Panc1 (cell line): ENCODE data around the gene C5. TPM values are rescaled to one million over a fixed set of nuclear protein-coding genes. Genes with fewer than 3 reads are reported as not detected.

Source experiments
- ATAC-seq: fragments of 200-7000 bp; cut with Tn5 transposase; 2 replicates; pipeline ENCODE4 v1.9.1; 2020; ENCODE audit warnings: mild to moderate bottlenecking, moderate library complexity
- BruUV-seq: library from RNA; stranded (reverse); fragments of 400-500 nt; replicated peaks from 2 replicates; lab custom pipeline; 2021; lab: Mats Ljungman, UMichigan
- CTCF ChIA-PET: fragments of 300-600 bp; sonication (Branson Sonifier 250); formaldehyde crosslinking; loops from one replicate; lab custom pipeline; 2022; ENCODE audit warnings: antibody characterized with exemption; lab: Charles Lee
- POLR2A ChIA-PET: fragments of 300-600 bp; sonication (Branson Sonifier 250); formaldehyde crosslinking; loops from one replicate; lab custom pipeline; 2022; ENCODE audit warnings: antibody characterized with exemption; lab: Charles Lee
- DNase-seq: peaks from one replicate; pipeline ENCODE4 v3.0.0-alpha.2; 2010; ENCODE audit warnings: low read depth, low spot score
- H3K27ac ChIP-seq: 2 replicates; pipeline ENCODE4 v1.5.1; 2011; ENCODE audit warnings: mild to moderate bottlenecking, low read length, inconsistent platforms
- H3K27me3 ChIP-seq: fragments of 200-500 bp; sonication (Bioruptor generic); 2 replicates; pipeline ENCODE4 v1.6.0; 2014; ENCODE audit warnings: low read length, inconsistent platforms; ENCODE audit not compliant: control insufficient read depth, insufficient read depth
- H3K36me3 ChIP-seq: fragments of 200-500 bp; sonication (Bioruptor generic); 2 replicates; pipeline ENCODE4 v1.5.1; 2014; ENCODE audit warnings: inconsistent platforms, mild to moderate bottlenecking, low read length, moderate library complexity; ENCODE audit not compliant: control insufficient read depth, insufficient read depth
- H3K4me1 ChIP-seq: 2 replicates; pipeline ENCODE4 v1.5.1; 2011; ENCODE audit warnings: inconsistent platforms, mild to moderate bottlenecking, low read length, moderate library complexity; ENCODE audit not compliant: control insufficient read depth, insufficient read depth
- H3K4me3 ChIP-seq, 2 experiments: 2 replicates each; pipeline ENCODE4 v1.5.1; 2011 to 2012; ENCODE audit warnings: low read depth in 2 of 2, low read length in 2 of 2, mild to moderate bottlenecking in 2 of 2, inconsistent platforms in 1 of 2, moderate library complexity in 1 of 2
- H3K9me3 ChIP-seq: fragments of 200-500 bp; sonication (Bioruptor generic); 2 replicates; pipeline ENCODE4 v1.5.1; 2014; ENCODE audit warnings: low read depth, mild to moderate bottlenecking, inconsistent platforms, low read length, moderate library complexity; ENCODE audit not compliant: control insufficient read depth, insufficient read depth
- POLR2AphosphoS5 ChIP-seq: IDR thresholded peaks from 2 replicates; pipeline ENCODE4 v1.6.1; 2012; ENCODE audit warnings: mild to moderate bottlenecking, low read depth, low read length, moderate library complexity
- SIN3A ChIP-seq: IDR thresholded peaks from 2 replicates; pipeline ENCODE4 v1.6.1; 2012; ENCODE audit warnings: low read depth, mild to moderate bottlenecking, low read length, moderate library complexity, borderline replicate concordance; ENCODE audit not compliant: insufficient read depth
- TCF7L2 ChIP-seq: IDR thresholded peaks from 2 replicates; pipeline ENCODE4 v1.6.1; 2011; ENCODE audit warnings: mild to moderate bottlenecking, low read depth, low read length, inconsistent platforms
- in situ Hi-C: cut with HindIII; loops from 2 replicates; pipeline ENCODE4 v1.10.0; 2016; ENCODE audit warnings: low sequenced_read_pairs, low pct_unique_long_range_greater_than_20kb
- intact Hi-C: fragments of 100-400 bp; cut with micrococcal nuclease; formaldehyde crosslinking; loops from one replicate; pipeline ENCODE4 v1.10.0; 2022; ENCODE audit not compliant: unreplicated experiment
- total RNA-seq: library from RNA; stranded (reverse); gene quantifications from one replicate; pipeline ENCODE4 v1.2.1, GENCODE V29; 2021; ENCODE audit not compliant: unreplicated experiment
- TF ChIP-seq, protein P1 (sequence below): fragments of 450-650 bp; IDR thresholded peaks from 2 replicates; pipeline ENCODE4 v1.5.1; 2017; ENCODE audit warnings: mild to moderate bottlenecking
- TF ChIP-seq, protein P2 (sequence below), 2 experiments: IDR thresholded peaks; 2 replicates each; pipeline ENCODE4 v1.6.1; 2011 to 2012; ENCODE audit warnings: low read depth in 2 of 2, control low read depth in 1 of 2, low read length in 1 of 2, mild to moderate bottlenecking in 1 of 2, moderate library complexity in 1 of 2; ENCODE audit not compliant: insufficient read depth in 1 of 2

C5 gene
- total RNA-seq, 1 experiment from 2014 or later = 1.6 TPM

GRCh38 chr9:121023064-121023463, 27.0 kb downstream of the C5 start:
- DNase-seq = no peak

DNA sequence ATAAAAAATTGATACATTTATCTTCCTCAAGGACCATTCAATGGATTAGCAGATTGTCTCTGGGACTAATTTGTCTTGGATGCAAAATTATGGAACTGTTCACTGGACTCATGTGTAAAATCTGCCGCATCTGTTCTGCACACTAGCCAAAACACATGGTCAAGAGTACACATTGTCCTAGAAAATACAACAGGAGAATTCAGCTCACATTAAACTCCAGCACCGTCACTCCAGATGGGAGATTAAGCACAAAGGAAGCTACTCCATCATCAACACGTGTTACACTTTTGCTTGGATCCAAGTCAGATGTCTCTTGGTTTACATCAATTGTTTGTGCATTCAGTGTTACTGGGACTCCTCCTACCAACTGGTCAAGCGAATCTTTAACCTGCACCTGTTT, 28.8 kb downstream of the C5 start:
- ATAC-seq (no peak), DNase-seq (no peak)
- H3K9me3 ChIP-seq = no peaks in the 10 kb centered on the region
- no peaks in the 10 kb centered on the region for H3K36me3 ChIP-seq
- in situ Hi-C loops = no loop called here
- intact Hi-C loops = no loop called here
- ChIA-PET POLR2A (no interaction called here), CTCF (no interaction called here)
- H3K27ac ChIP-seq = no peak overlapping the region
- no peak for TF ChIP-seq POLR2AphosphoS5
- TF ChIP-seq, protein P1, sequence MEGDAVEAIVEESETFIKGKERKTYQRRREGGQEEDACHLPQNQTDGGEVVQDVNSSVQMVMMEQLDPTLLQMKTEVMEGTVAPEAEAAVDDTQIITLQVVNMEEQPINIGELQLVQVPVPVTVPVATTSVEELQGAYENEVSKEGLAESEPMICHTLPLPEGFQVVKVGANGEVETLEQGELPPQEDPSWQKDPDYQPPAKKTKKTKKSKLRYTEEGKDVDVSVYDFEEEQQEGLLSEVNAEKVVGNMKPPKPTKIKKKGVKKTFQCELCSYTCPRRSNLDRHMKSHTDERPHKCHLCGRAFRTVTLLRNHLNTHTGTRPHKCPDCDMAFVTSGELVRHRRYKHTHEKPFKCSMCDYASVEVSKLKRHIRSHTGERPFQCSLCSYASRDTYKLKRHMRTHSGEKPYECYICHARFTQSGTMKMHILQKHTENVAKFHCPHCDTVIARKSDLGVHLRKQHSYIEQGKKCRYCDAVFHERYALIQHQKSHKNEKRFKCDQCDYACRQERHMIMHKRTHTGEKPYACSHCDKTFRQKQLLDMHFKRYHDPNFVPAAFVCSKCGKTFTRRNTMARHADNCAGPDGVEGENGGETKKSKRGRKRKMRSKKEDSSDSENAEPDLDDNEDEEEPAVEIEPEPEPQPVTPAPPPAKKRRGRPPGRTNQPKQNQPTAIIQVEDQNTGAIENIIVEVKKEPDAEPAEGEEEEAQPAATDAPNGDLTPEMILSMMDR = no peak
- TF ChIP-seq, protein P2, sequence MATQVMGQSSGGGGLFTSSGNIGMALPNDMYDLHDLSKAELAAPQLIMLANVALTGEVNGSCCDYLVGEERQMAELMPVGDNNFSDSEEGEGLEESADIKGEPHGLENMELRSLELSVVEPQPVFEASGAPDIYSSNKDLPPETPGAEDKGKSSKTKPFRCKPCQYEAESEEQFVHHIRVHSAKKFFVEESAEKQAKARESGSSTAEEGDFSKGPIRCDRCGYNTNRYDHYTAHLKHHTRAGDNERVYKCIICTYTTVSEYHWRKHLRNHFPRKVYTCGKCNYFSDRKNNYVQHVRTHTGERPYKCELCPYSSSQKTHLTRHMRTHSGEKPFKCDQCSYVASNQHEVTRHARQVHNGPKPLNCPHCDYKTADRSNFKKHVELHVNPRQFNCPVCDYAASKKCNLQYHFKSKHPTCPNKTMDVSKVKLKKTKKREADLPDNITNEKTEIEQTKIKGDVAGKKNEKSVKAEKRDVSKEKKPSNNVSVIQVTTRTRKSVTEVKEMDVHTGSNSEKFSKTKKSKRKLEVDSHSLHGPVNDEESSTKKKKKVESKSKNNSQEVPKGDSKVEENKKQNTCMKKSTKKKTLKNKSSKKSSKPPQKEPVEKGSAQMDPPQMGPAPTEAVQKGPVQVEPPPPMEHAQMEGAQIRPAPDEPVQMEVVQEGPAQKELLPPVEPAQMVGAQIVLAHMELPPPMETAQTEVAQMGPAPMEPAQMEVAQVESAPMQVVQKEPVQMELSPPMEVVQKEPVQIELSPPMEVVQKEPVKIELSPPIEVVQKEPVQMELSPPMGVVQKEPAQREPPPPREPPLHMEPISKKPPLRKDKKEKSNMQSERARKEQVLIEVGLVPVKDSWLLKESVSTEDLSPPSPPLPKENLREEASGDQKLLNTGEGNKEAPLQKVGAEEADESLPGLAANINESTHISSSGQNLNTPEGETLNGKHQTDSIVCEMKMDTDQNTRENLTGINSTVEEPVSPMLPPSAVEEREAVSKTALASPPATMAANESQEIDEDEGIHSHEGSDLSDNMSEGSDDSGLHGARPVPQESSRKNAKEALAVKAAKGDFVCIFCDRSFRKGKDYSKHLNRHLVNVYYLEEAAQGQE (IDR thresholded peaks at IDR 0.05; ENCODE audit: insufficient read depth in 1 of 2, low read depth in 2 of 2, low read length in 1 of 2) = no peak
- no peak for TF ChIP-seq SIN3A
- no peak for TF ChIP-seq TCF7L2
- H3K27me3 ChIP-seq = no peaks in the 10 kb centered on the region
- no peaks in the 10 kb centered on the region for H3K4me1 ChIP-seq
- no TSS peak for BruUV-seq
- H3K4me3 ChIP-seq = no peak overlapping the region

More at GRCh38 chr9:121023064-121023463, 27.0 kb downstream of the C5 start:
- H3K4me1 ChIP-seq = no peaks in the 10 kb centered on the region
- H3K36me3 ChIP-seq = no peaks in the 10 kb centered on the region
- BruUV-seq = no TSS peak
- in situ Hi-C loops = no loop called here
- ChIA-PET CTCF (no interaction called here), POLR2A (no interaction called here)
- H3K27me3 ChIP-seq = no peaks in the 10 kb centered on the region
- no peaks in the 10 kb centered on the region for H3K9me3 ChIP-seq
- ATAC-seq = no peak
- TF ChIP-seq, protein P1 = peak; percentile 18; the same call in 1 of the 2 replicates
- TF ChIP-seq POLR2AphosphoS5 = no peak
- TF ChIP-seq, protein P2 (IDR thresholded peaks at IDR 0.05; ENCODE audit: insufficient read depth in 1 of 2, low read depth in 2 of 2, low read length in 1 of 2) = no peak
- intact Hi-C loops = no loop called here
- H3K4me3 ChIP-seq = no peak overlapping the region
- no peak overlapping the region for H3K27ac ChIP-seq
